IgD-negative memory B cell (primary cell): ENCODE data around the gene PPARD. TPM values are rescaled to one million over a fixed set of nuclear protein-coding genes. Genes with fewer than 3 reads are reported as not detected.
A peak's percentile ranks its signal among the peaks of the same experiment; 100 is the strongest.

ENCODE experiments used
- H3K27ac Mint-ChIP-seq, 3 donors: one replicate each; pipeline ENCODE4 v1.8.0; 2020 to 2022; ENCODE audit warnings: mild to moderate bottlenecking in 3 of 3, mixed read lengths in 3 of 3, moderate library complexity in 1 of 3
- H3K27me3 Mint-ChIP-seq: one replicate; pipeline ENCODE4 v1.8.0; 2021; ENCODE audit warnings: mixed read lengths
- H3K36me3 Mint-ChIP-seq: one replicate; pipeline ENCODE4 v1.8.0; 2020; ENCODE audit warnings: mild to moderate bottlenecking, mixed read lengths
- H3K4me1 Mint-ChIP-seq, 3 donors: one replicate each; pipeline ENCODE4 v1.8.0; 2020 to 2022; ENCODE audit warnings: mixed read lengths in 3 of 3, mild to moderate bottlenecking in 1 of 3
- H3K4me3 Mint-ChIP-seq, 4 donors: one replicate each; pipeline ENCODE4 v1.8.0; 2020 to 2022; ENCODE audit warnings: mild to moderate bottlenecking in 4 of 4, mixed read lengths in 4 of 4, moderate library complexity in 3 of 4
- H3K9me3 Mint-ChIP-seq, 3 donors: one replicate each; pipeline ENCODE4 v1.8.0; 2020 to 2021; ENCODE audit warnings: mixed read lengths in 3 of 3, mild to moderate bottlenecking in 1 of 3
- polyA plus RNA-seq: library from polyadenylated mRNA; unstranded; fragments of 300-500 nt; fragmentation: Illumina TruSeq; gene quantifications from one replicate; pipeline ENCODE4 v1.2.3, GENCODE V29; 2021

Gene PPARD
- 8.4 TPM for polyA plus RNA-seq

DNA sequence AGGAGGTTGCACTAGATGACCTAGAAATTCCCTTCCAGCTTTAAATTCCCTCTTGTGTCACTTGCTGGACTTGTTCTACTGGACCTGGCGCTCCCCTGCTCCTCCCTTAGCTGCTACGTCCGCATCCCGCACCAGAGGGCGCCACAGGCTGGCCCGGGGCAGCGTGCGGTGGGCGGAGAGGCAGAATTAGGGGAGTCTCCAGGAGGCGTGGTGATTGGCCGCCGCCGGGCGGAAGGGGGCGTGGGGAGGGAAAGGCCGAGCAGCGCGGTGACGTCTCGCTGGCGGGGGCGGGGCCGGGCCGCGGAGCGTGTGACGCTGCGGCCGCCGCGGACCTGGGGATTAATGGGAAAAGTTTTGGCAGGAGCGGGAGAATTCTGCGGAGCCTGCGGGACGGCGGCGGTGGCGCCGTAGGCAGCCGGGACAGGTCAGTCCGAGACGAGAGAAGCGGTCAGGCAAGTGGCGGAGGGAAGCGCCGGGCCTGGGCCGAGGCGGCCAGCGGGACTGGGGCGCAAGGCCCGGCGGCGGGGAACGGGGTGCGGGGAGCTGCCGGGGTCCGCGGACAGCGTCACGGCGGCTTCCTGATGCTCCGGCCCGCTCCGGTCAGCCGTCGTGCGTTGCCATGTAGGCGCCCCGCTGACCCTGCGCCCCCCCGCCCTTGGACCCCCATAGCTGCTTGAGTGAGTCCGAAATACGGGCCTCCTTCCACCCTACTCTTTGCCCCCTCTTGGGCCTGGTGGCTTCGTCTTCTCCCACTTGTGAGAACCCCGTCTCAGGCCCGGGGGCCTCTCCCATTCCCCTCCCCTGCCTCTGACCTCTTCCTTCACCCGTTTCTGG, at the start of gene PPARD:
Gene PPARD (plus strand): TSS at position 301 of the 834 bp plus-strand sequence. CDS start 68,530 bp downstream, outside the sequence.
- H3K27me3 Mint-ChIP-seq, result no peaks in the 10 kb centered on the region
- H3K36me3 Mint-ChIP-seq, result peaks cover 4% of the 10 kb centered on the region
- H3K4me3 Mint-ChIP-seq, result peak within 1 kb of the TSS; percentile 79 to 97 (median 95)
- no peaks in the 10 kb centered on the region for H3K9me3 Mint-ChIP-seq
- peaks cover 17 to 36% (median 26%) of the 10 kb centered on the region in 3 donors for H3K4me1 Mint-ChIP-seq
- peak within 1 kb of the TSS; percentile 52 to 94 (median 94) for H3K27ac Mint-ChIP-seq

GRCh38 chr6:35293681-35294080, 48.7 kb upstream of the PPARD start:
- no peaks in the 10 kb centered on the region for H3K27me3 Mint-ChIP-seq
- no peaks in the 10 kb centered on the region for H3K9me3 Mint-ChIP-seq
- peaks cover 2% of the 10 kb centered on the region for H3K36me3 Mint-ChIP-seq
- H3K27ac Mint-ChIP-seq, result no peak overlapping the region
- H3K4me3 Mint-ChIP-seq, result no peak overlapping the region
- H3K4me1 Mint-ChIP-seq, result peaks cover 10 to 15% (median 14%) of the 10 kb centered on the region in 3 donors

GRCh38 chr6:35294308-35294945, 47.9 kb upstream of the PPARD start:
- peak overlapping the region in 3 of 4 donors; percentile 38 to 64 (median 58) for H3K4me3 Mint-ChIP-seq
- H3K27me3 Mint-ChIP-seq, result no peaks in the 10 kb centered on the region
- H3K27ac Mint-ChIP-seq, result peak overlapping the region in 1 of 3 donors; percentile 18
- H3K36me3 Mint-ChIP-seq, result peaks cover 2% of the 10 kb centered on the region
- H3K4me1 Mint-ChIP-seq, result peaks cover 13 to 22% (median 19%) of the 10 kb centered on the region in 3 donors
- H3K9me3 Mint-ChIP-seq, result no peaks in the 10 kb centered on the region

GRCh38 chr6:35295036-35295435, 47.3 kb upstream of the PPARD start:
- H3K4me3 Mint-ChIP-seq, result no peak overlapping the region
- peaks cover 3% of the 10 kb centered on the region for H3K36me3 Mint-ChIP-seq
- peaks cover 19 to 27% (median 23%) of the 10 kb centered on the region in 3 donors for H3K4me1 Mint-ChIP-seq
- H3K9me3 Mint-ChIP-seq, result no peaks in the 10 kb centered on the region
- H3K27ac Mint-ChIP-seq, result no peak overlapping the region
- no peaks in the 10 kb centered on the region for H3K27me3 Mint-ChIP-seq

- Mint-ChIP-seq H3K36me3 (peaks cover 3% of the 10 kb centered on the region), H3K4me3 (peak overlapping the region in 2 of 4 donors; percentile 28 to 84), H3K9me3 (no peaks in the 10 kb centered on the region), H3K27ac (no peak overlapping the region), H3K27me3 (no peaks in the 10 kb centered on the region), H3K4me1 (peaks cover 19 to 33% (median 27%) of the 10 kb centered on the region in 3 donors)
Observed at GRCh38 chr6:35295521-35296315, 46.6 kb upstream of the PPARD start.

DNA sequence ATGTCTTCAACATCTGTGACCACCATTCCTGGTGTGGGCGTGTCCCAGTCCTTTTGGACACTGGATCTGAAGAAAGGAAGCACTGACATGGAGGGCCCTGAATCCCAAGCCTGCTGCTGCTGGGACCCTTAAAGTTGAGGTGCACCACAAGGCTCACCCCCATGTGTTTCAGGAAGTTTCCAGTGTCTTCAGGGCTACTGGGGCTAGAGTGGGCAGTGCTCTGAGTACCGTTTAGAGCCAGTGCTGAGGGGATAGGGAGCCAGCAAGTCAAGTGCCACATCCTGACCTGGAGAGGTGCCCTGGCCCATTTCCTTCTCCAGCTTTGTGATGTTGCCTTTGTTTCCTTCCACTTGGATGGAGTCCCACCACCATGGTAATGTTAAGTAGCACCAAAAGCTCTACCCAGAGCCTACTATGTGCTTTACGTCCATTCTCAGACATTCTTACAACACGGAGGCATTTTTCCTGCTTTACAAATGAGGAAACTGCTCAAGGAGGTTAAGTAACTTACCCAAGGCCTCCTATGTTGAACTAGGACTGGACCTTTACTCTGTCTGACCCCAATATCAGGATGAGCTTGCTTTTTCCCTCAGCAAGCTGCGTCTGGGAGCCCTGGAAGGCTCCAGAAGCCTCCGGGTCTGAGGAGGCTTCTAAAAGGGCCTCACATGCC, 45.3 kb upstream of the PPARD start:
- Mint-ChIP-seq H3K4me3 (peak overlapping the region; percentile 84 to 92 (median 88)), H3K36me3 (peaks cover 1% of the 10 kb centered on the region), H3K27ac (peak overlapping the region; percentile 53 to 84 (median 83)), H3K4me1 (peaks cover 19 to 39% (median 36%) of the 10 kb centered on the region in 3 donors), H3K27me3 (no peaks in the 10 kb centered on the region), H3K9me3 (no peaks in the 10 kb centered on the region)

DNA sequence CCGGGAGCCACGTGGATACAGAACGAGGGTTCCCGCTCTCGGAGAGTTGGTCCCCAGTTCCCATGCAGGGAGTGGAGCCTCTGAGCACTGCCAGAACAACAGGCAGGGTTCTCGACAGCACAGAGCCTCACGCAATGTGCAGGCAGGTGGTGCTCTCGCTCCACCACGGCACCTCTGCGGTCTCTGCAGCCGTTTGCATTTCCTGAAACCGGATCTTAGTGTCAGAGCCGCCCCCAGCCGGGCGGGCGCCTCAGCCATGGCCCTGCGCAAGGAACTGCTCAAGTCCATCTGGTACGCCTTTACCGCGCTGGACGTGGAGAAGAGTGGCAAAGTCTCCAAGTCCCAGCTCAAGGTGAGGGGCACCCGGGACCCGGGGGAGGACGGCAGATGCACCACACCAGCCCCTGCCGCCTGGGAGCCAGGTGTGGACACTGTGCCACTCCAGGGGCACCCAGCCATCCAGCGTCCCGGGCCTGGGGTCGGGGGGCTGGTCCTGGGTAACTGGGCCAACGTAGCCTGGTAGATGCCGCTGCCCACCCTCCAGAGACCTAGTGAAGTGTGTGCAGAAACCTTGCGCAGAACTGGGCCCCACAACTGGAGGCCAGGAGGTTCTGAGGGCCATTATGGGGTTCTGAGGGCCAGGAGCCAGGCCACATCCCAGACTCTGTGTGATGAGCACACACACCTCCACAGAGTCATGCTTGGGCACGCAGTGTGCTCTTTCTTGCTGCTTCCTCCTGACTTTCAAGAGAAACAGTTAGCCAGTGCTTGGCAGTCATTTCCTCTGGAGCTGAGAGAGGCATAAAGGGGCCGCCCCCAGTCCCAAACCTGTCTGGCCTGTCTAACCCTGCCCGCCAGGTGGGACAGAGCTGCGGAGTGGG, 44.5 kb upstream of the PPARD start, which contains the start of gene DEF6:
Gene DEF6 (plus strand): TSS at position 218 of the 881 bp plus-strand sequence. CDS start 39 bp downstream, at position 257.
- Mint-ChIP-seq H3K4me1 (peaks cover 24 to 39% (median 35%) of the 10 kb centered on the region in 3 donors), H3K36me3 (peaks cover 1% of the 10 kb centered on the region), H3K4me3 (peak within 1 kb of the TSS; percentile 84 to 92 (median 88)), H3K9me3 (no peaks in the 10 kb centered on the region), H3K27ac (peak within 1 kb of the TSS; percentile 82 to 85 (median 84)), H3K27me3 (no peaks in the 10 kb centered on the region)

DNA sequence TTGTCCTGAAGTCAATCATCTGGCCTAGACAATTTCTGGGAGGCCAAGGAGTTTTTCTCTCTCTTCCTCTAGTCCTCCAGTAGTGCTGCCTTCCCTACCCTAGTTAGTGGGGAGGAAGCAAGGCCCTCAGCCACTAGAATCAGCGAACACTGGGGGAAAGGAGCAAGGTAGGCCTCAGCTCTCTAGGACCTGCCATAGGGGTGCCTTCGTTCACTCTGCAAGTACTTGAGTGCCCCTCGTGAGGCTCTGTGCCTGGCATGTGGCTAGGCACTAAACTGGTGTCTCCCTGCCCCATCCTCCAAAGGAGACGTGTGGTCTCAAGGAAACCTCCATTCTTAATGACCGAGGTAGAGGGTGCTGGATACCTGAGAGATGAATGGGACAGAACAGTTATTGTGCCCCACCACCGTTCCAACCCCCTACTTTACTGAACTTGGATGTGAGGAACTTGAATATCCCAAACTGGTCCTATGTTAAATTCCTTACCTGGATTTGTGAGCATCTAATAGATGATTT, 43.7 kb upstream of the PPARD start:
- Mint-ChIP-seq H3K36me3 (peaks cover 1% of the 10 kb centered on the region), H3K27ac (peak overlapping the region; percentile 82 to 85 (median 84)), H3K4me1 (peaks cover 32 to 47% (median 41%) of the 10 kb centered on the region in 3 donors), H3K27me3 (no peaks in the 10 kb centered on the region), H3K9me3 (no peaks in the 10 kb centered on the region), H3K4me3 (peak overlapping the region; percentile 84 to 92 (median 88))

- Mint-ChIP-seq H3K36me3 (peaks cover 5% of the 10 kb centered on the region), H3K4me1 (peaks cover 34 to 49% (median 45%) of the 10 kb centered on the region in 3 donors), H3K4me3 (peak overlapping the region; percentile 84 to 92 (median 88)), H3K27ac (peak overlapping the region; percentile 82 to 96 (median 84)), H3K27me3 (no peaks in the 10 kb centered on the region), H3K9me3 (no peaks in the 10 kb centered on the region)
Observed at GRCh38 chr6:35299674-35300073, 42.7 kb upstream of the PPARD start.

GRCh38 chr6:35300848-35301247, 41.5 kb upstream of the PPARD start:
- Mint-ChIP-seq H3K27me3 (no peaks in the 10 kb centered on the region), H3K9me3 (no peaks in the 10 kb centered on the region), H3K27ac (peak overlapping the region; percentile 82 to 97 (median 84)), H3K4me3 (peak overlapping the region; percentile 84 to 92 (median 88)), H3K4me1 (peaks cover 34 to 49% (median 45%) of the 10 kb centered on the region in 3 donors), H3K36me3 (peaks cover 7% of the 10 kb centered on the region)

- Mint-ChIP-seq H3K4me1 (peaks cover 35 to 56% (median 47%) of the 10 kb centered on the region in 3 donors), H3K27me3 (no peaks in the 10 kb centered on the region), H3K9me3 (no peaks in the 10 kb centered on the region), H3K36me3 (peaks cover 7% of the 10 kb centered on the region), H3K4me3 (peak overlapping the region; percentile 83 to 94 (median 87)), H3K27ac (peak overlapping the region; percentile 90 to 98 (median 97))
Observed at GRCh38 chr6:35302604-35303241, 39.6 kb upstream of the PPARD start.

GRCh38 chr6:35304299-35304698, 38.1 kb upstream of the PPARD start:
- H3K4me3 Mint-ChIP-seq, result peak overlapping the region in 3 of 4 donors; percentile 84 to 90 (median 86)
- peaks cover 7% of the 10 kb centered on the region for H3K36me3 Mint-ChIP-seq
- H3K4me1 Mint-ChIP-seq, result peaks cover 38 to 60% (median 52%) of the 10 kb centered on the region in 3 donors

GRCh38 chr6:35305117-35305516, 37.2 kb upstream of the PPARD start:
- peaks cover 6% of the 10 kb centered on the region for H3K36me3 Mint-ChIP-seq

More at GRCh38 chr6:35304299-35304698, 38.1 kb upstream of the PPARD start:
- H3K9me3 Mint-ChIP-seq, result no peaks in the 10 kb centered on the region
- H3K27me3 Mint-ChIP-seq, result no peaks in the 10 kb centered on the region
- peak overlapping the region; percentile 90 to 98 (median 97) for H3K27ac Mint-ChIP-seq

More at GRCh38 chr6:35305117-35305516, 37.2 kb upstream of the PPARD start:
- no peaks in the 10 kb centered on the region for H3K9me3 Mint-ChIP-seq
- H3K4me3 Mint-ChIP-seq, result no peak overlapping the region
- H3K27ac Mint-ChIP-seq, result no peak overlapping the region
- no peaks in the 10 kb centered on the region for H3K27me3 Mint-ChIP-seq
- H3K4me1 Mint-ChIP-seq, result peaks cover 33 to 61% (median 52%) of the 10 kb centered on the region in 3 donors
